Body of pancreas (tissue), 4 donors: Measurements from ENCODE around the gene PDLIM5.

ENCODE experiments used
- POLR2A ChIP-seq, 3 donors: fragments of 450-650 bp; IDR thresholded peaks; one replicate each; pipeline ENCODE4 v1.6.1; 2016; ENCODE audit warnings: antibody characterized with exemption in 3 of 3, mild to moderate bottlenecking in 2 of 3
- TF ChIP-seq, protein P1 (sequence below), 7 experiments: fragments of 450-650 bp in 4 of 7; fragments of 200-600 bp in 3 of 7; sonication (generic) in 3 of 7; IDR thresholded peaks; one replicate each; pipeline ENCODE4 v1.5.1; 2016 to 2019; ENCODE audit warnings: antibody characterized with exemption in 7 of 7

DNA sequence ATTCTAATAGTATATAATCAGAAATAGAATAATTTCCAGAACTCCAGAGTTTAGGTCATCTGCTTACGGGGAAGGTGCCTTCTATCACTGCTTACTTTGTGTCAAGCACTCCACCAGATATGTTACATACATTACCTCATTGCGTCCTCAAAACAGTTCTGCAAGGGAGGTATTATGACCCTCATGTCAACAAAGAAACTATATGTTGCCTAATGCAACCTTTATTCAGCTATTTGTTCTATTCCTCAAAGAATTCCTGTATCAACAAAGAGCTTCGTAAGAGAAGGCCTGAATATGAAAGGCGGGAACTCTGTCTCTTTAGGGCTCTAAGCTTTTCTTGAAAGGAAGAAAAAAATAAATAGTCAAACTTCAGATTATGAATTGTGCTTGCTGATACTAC is 114.7 kb downstream of the PDLIM5 start:
- TF ChIP-seq, protein P1, sequence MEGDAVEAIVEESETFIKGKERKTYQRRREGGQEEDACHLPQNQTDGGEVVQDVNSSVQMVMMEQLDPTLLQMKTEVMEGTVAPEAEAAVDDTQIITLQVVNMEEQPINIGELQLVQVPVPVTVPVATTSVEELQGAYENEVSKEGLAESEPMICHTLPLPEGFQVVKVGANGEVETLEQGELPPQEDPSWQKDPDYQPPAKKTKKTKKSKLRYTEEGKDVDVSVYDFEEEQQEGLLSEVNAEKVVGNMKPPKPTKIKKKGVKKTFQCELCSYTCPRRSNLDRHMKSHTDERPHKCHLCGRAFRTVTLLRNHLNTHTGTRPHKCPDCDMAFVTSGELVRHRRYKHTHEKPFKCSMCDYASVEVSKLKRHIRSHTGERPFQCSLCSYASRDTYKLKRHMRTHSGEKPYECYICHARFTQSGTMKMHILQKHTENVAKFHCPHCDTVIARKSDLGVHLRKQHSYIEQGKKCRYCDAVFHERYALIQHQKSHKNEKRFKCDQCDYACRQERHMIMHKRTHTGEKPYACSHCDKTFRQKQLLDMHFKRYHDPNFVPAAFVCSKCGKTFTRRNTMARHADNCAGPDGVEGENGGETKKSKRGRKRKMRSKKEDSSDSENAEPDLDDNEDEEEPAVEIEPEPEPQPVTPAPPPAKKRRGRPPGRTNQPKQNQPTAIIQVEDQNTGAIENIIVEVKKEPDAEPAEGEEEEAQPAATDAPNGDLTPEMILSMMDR (IDR thresholded peaks at IDR 0.05), result no peak
- no peak for TF ChIP-seq POLR2A (IDR thresholded peaks at IDR 0.05)
